H9 (cell line): ENCODE data around the gene SRGAP3. TPM values are rescaled to one million over a fixed set of nuclear protein-coding genes. Genes with fewer than 3 reads are reported as not detected.

Experiments used
- DNase-seq: peaks from one replicate; pipeline ENCODE4 v3.0.0-alpha.2; 2017
- H2AFZ ChIP-seq: one replicate; pipeline ENCODE4 v1.6.1; 2013; ENCODE audit warnings: mild to moderate bottlenecking, low read length, control low read depth, moderate library complexity
- H2AK5ac ChIP-seq: 2 replicates; pipeline ENCODE4 v1.6.1; 2013; ENCODE audit warnings: low read length, control low read depth, mixed read lengths; ENCODE audit not compliant: insufficient read length
- H2BK120ac ChIP-seq: one replicate; pipeline ENCODE4 v1.6.1; 2013; ENCODE audit warnings: low read depth, mild to moderate bottlenecking, low read length, control low read depth, inconsistent platforms; ENCODE audit not compliant: poor library complexity, severe bottlenecking
- H2BK12ac ChIP-seq: 2 replicates; pipeline ENCODE4 v1.6.1; 2013; ENCODE audit warnings: low read length, control low read depth, mixed read lengths, low read depth; ENCODE audit not compliant: insufficient read length
- H2BK15ac ChIP-seq: 2 replicates; pipeline ENCODE4 v1.6.1; 2013; ENCODE audit warnings: low read depth, low read length, control low read depth
- H2BK20ac ChIP-seq: one replicate; pipeline ENCODE4 v1.6.1; 2013; ENCODE audit warnings: low read depth, mild to moderate bottlenecking, low read length, control low read depth, inconsistent platforms; ENCODE audit not compliant: poor library complexity, severe bottlenecking
- H2BK5ac ChIP-seq: 2 replicates; pipeline ENCODE4 v1.6.1; 2013; ENCODE audit warnings: low read length, control low read depth, mixed read lengths; ENCODE audit not compliant: insufficient read length
- H3K14ac ChIP-seq: 2 replicates; pipeline ENCODE4 v1.6.1; 2013; ENCODE audit warnings: low read length, control low read depth; ENCODE audit not compliant: insufficient read depth
- H3K18ac ChIP-seq: 2 replicates; pipeline ENCODE4 v1.6.1; 2013; ENCODE audit warnings: low read depth, mild to moderate bottlenecking, mixed read lengths, low read length, control low read depth; ENCODE audit not compliant: insufficient read length
- H3K23ac ChIP-seq: 2 replicates; pipeline ENCODE4 v1.6.1; 2013; ENCODE audit warnings: low read length, control low read depth, mixed read lengths, low read depth; ENCODE audit not compliant: insufficient read length
- H3K23me2 ChIP-seq: 2 replicates; pipeline ENCODE4 v1.6.1; 2013; ENCODE audit warnings: low read depth, mild to moderate bottlenecking, mixed read lengths, low read length, control low read depth; ENCODE audit not compliant: insufficient read length, poor library complexity, severe bottlenecking
- H3K27ac ChIP-seq: 2 replicates; pipeline ENCODE4 v1.5.1; 2013; ENCODE audit warnings: low read length, control low read depth, mixed read lengths, low read depth; ENCODE audit not compliant: insufficient read length
- H3K27me3 ChIP-seq: 2 replicates; pipeline ENCODE4 v1.6.1; 2013; ENCODE audit warnings: low read length, control low read depth, inconsistent platforms; ENCODE audit not compliant: insufficient read depth
- H3K4ac ChIP-seq: 2 replicates; pipeline ENCODE4 v1.6.1; 2013; ENCODE audit warnings: low read depth, mild to moderate bottlenecking, control low read depth, inconsistent platforms, low read length, moderate library complexity
- H3K4me1 ChIP-seq: 2 replicates; pipeline ENCODE4 v1.6.1; 2013; ENCODE audit warnings: low read length, control low read depth, inconsistent platforms; ENCODE audit not compliant: insufficient read depth
- H3K4me2 ChIP-seq: 2 replicates; pipeline ENCODE4 v1.6.1; 2013; ENCODE audit warnings: low read length, control low read depth, mixed read lengths; ENCODE audit not compliant: insufficient read length, insufficient read depth
- H3K56ac ChIP-seq: 2 replicates; pipeline ENCODE4 v1.6.1; 2013; ENCODE audit warnings: low read depth, mild to moderate bottlenecking, mixed read lengths, low read length, control low read depth; ENCODE audit not compliant: insufficient read length
- H3K79me1 ChIP-seq: 2 replicates; pipeline ENCODE4 v1.6.1; 2013; ENCODE audit warnings: low read depth, mild to moderate bottlenecking, moderate library complexity, low read length, control low read depth, inconsistent platforms; ENCODE audit not compliant: insufficient read depth, poor library complexity, severe bottlenecking
- H3K79me2 ChIP-seq: 2 replicates; pipeline ENCODE4 v1.6.1; 2013; ENCODE audit warnings: low read length, control low read depth, inconsistent platforms; ENCODE audit not compliant: insufficient read depth
- H3K9ac ChIP-seq: 2 replicates; pipeline ENCODE4 v1.6.1; 2013; ENCODE audit warnings: low read length, control low read depth, mixed read lengths; ENCODE audit not compliant: insufficient read length; ENCODE audit errors: extremely low read depth
- H3K9me3 ChIP-seq: one replicate; pipeline ENCODE4 v1.6.1; 2013; ENCODE audit warnings: low read depth, low read length, inconsistent platforms; ENCODE audit not compliant: control insufficient read depth
- H3T11ph ChIP-seq: one replicate; pipeline ENCODE4 v1.6.1; 2013; ENCODE audit warnings: mild to moderate bottlenecking, low read length, control low read depth, inconsistent platforms
- H4K20me1 ChIP-seq: one replicate; pipeline ENCODE4 v1.6.1; 2013; ENCODE audit not compliant: control insufficient read depth, insufficient read length, insufficient read depth
- H4K5ac ChIP-seq: 2 replicates; pipeline ENCODE4 v1.6.1; 2013; ENCODE audit warnings: low read depth, mild to moderate bottlenecking, mixed read lengths, low read length, control low read depth; ENCODE audit not compliant: insufficient read length
- H4K8ac ChIP-seq: replicated peaks from 2 replicates; pipeline ENCODE4 v1.6.1; 2013; ENCODE audit warnings: low read length, control low read depth, mixed read lengths, low read depth; ENCODE audit not compliant: insufficient read length
- H4K91ac ChIP-seq: 2 replicates; pipeline ENCODE4 v1.6.1; 2013; ENCODE audit warnings: low read depth, mild to moderate bottlenecking, moderate library complexity, mixed read lengths, low read length, control low read depth; ENCODE audit not compliant: insufficient read length
- H3K27ac Mint-ChIP-seq, 3 experiments: 2 replicates in 2 of 3; 3 replicates in 1 of 3; pipeline ENCODE4 v1.8.0; 2020 to 2021; ENCODE audit warnings: mixed read lengths in 3 of 3, mild to moderate bottlenecking in 1 of 3, moderate library complexity in 1 of 3
- H3K27me3 Mint-ChIP-seq: 2 replicates; pipeline ENCODE4 v1.8.0; 2021; ENCODE audit warnings: low read depth, mild to moderate bottlenecking, moderate library complexity, mixed read lengths
- H3K36me3 Mint-ChIP-seq, 3 experiments: 2 replicates in 2 of 3; 3 replicates in 1 of 3; pipeline ENCODE4 v1.8.0; 2020 to 2021; ENCODE audit warnings: low read depth in 3 of 3, mixed read lengths in 3 of 3; ENCODE audit not compliant: insufficient read depth in 1 of 3
- H3K4me1 Mint-ChIP-seq, 2 experiments: 2 replicates each; pipeline ENCODE4 v1.8.0; 2020; ENCODE audit warnings: mixed read lengths in 2 of 2
- H3K4me3 Mint-ChIP-seq, 2 experiments: 2 replicates in 1 of 2; 3 replicates in 1 of 2; pipeline ENCODE4 v1.8.0; 2020 to 2021; ENCODE audit warnings: mild to moderate bottlenecking in 2 of 2, mixed read lengths in 2 of 2, moderate library complexity in 1 of 2
- H3K9me3 Mint-ChIP-seq, 2 experiments: 2 replicates in 1 of 2; 3 replicates in 1 of 2; pipeline ENCODE4 v1.8.0; 2020; ENCODE audit warnings: mild to moderate bottlenecking in 2 of 2, mixed read lengths in 2 of 2, moderate library complexity in 1 of 2
- CTCF ChIP-seq: fragments of 200-600 bp; sonication (generic); conservative IDR thresholded peaks from 3 replicates; pipeline ENCODE4 v1.8.0; 2021; ENCODE audit warnings: antibody characterized with exemption, mild to moderate bottlenecking
- total RNA-seq: library from RNA; stranded (reverse); gene quantifications from 2 replicates; pipeline ENCODE4 v1.2.1, GENCODE V29; 2021

The SRGAP3 gene
- total RNA-seq, 1 experiment from 2014 or later = 3.4 TPM

GRCh38 chr3:9000041-9000440, 249.4 kb downstream of the SRGAP3 start:
- no peak overlapping the region for H2AFZ ChIP-seq
- H3K23ac ChIP-seq = no peak overlapping the region
- peaks cover 3% of the 10 kb centered on the region; the same call in 1 of the 2 replicates for H3K27me3 Mint-ChIP-seq
- no peak for DNase-seq
- H3K36me3 Mint-ChIP-seq = no peaks in the 10 kb centered on the region; a peak in 1 of 7 replicates
- no peak overlapping the region for H3K9ac ChIP-seq
- H2BK20ac ChIP-seq = no peak overlapping the region
- H2BK5ac ChIP-seq = no peak overlapping the region
- no peak overlapping the region for H3K4me2 ChIP-seq
- H3K79me1 ChIP-seq = no peaks in the 10 kb centered on the region
- H4K91ac ChIP-seq = no peak overlapping the region
- no peak for TF ChIP-seq CTCF
- H3K27ac ChIP-seq = no peak overlapping the region
- H3K23me2 ChIP-seq = no peaks in the 10 kb centered on the region
- H3K56ac ChIP-seq = no peak overlapping the region
- H2BK120ac ChIP-seq = no peak overlapping the region
- H3K79me2 ChIP-seq = no peaks in the 10 kb centered on the region
- no peak overlapping the region for H3K14ac ChIP-seq
- no peak overlapping the region for H4K5ac ChIP-seq
- H3K27ac Mint-ChIP-seq = no peak overlapping the region
- H3K4me3 Mint-ChIP-seq = no peak overlapping the region
- no peak overlapping the region for H2BK12ac ChIP-seq
- no peak overlapping the region for H2AK5ac ChIP-seq
- H3K27me3 ChIP-seq = no peaks in the 10 kb centered on the region
- no peaks in the 10 kb centered on the region for H4K20me1 ChIP-seq
- H3K9me3 Mint-ChIP-seq = no peaks in the 10 kb centered on the region
- no peaks in the 10 kb centered on the region for H3K4me1 ChIP-seq
- peaks cover 11 to 14% of the 10 kb centered on the region in 2 experiments for H3K4me1 Mint-ChIP-seq
- no peak overlapping the region for H3K18ac ChIP-seq
- H3T11ph ChIP-seq = no peak overlapping the region
- no peak overlapping the region for H2BK15ac ChIP-seq
- no peak overlapping the region for H3K4ac ChIP-seq
- H4K8ac ChIP-seq = no peak overlapping the region
- no peaks in the 10 kb centered on the region for H3K9me3 ChIP-seq
